Pancreas (tissue), 10 donors: ENCODE results near the gene CXCR2. TPM values are rescaled to one million over a fixed set of nuclear protein-coding genes. Genes with fewer than 3 reads are reported as not detected.
A peak's percentile ranks its signal among the peaks of the same experiment; 100 is the strongest.

Source experiments
- ATAC-seq, 4 donors: fragments of 200-7000 bp; cut with Tn5 transposase; one replicate each; pipeline versions ENCODE4 v1.8.0 to v1.9.1; 2020; ENCODE audit warnings: mild to moderate bottlenecking in 4 of 4, moderate library complexity in 4 of 4
- DNase-seq, 6 donors: peaks; one replicate each; pipeline ENCODE4 v3.0.0-alpha.2; 2020
- FAIRE-seq: peaks from 2 replicates; lab custom pipeline; 2012; peaks lifted over from hg19 to GRCh38; lab: Jason Lieb, UNC
- H3K27ac ChIP-seq, 4 donors: fragments of 200-600 bp; sonication (generic); 1 replicate in 3 of 4; 2 replicates in 1 of 4; pipeline versions ENCODE4 v1.5.0 to v1.8.0; 2020
- H3K27me3 ChIP-seq, 4 donors: fragments of 200-600 bp; one replicate each; pipeline ENCODE4 v1.8.0; 2021
- H3K36me3 ChIP-seq, 3 donors: fragments of 200-600 bp; sonication (generic) in 1 of 3; one replicate each; pipeline versions ENCODE4 v1.5.0 to v1.8.0; 2020 to 2021
- H3K4me1 ChIP-seq, 3 donors: fragments of 200-600 bp; one replicate each; pipeline ENCODE4 v1.8.0; 2021
- H3K4me3 ChIP-seq, 4 donors: fragments of 200-600 bp; sonication (generic) in 2 of 4; one replicate each; pipeline versions ENCODE4 v1.5.0 to v1.8.0; 2020 to 2021
- H3K9me3 ChIP-seq, 4 donors: fragments of 200-600 bp; one replicate each; pipeline ENCODE4 v1.8.0; 2021
- CTCF ChIP-seq, 4 donors: fragments of 200-600 bp; sonication (generic) in 3 of 4; IDR thresholded peaks; one replicate each; pipeline versions ENCODE4 v1.5.0 to v1.8.0; 2021; ENCODE audit warnings: antibody characterized with exemption in 4 of 4
- WGBS, 2 donors: extraction: QIAGEN DNeasy Blood & Tissue Kit; methylation state at CpG; one replicate each; pipeline ENCODE4 v1.1.7; 2013; 5-methylcytosine and 5-hydroxymethylcytosine counted together
- intact Hi-C, 3 donors: fragments of 100-400 bp; cut with DNase I; formaldehyde crosslinking; loops; one replicate each; pipeline versions ENCODE4 v1.11.1 to v1.14.2; 2022
- polyA plus RNA-seq, 2 donors: library from polyadenylated mRNA; stranded (reverse); fragments of 200-250 nt; gene quantifications; one replicate each; pipeline ENCODE4 v1.2.3, GENCODE V29; 2013
- total RNA-seq, 6 donors: library from RNA; stranded (reverse); fragmentation: NEBNext Ultra II Directional in 4 of 6; extraction: Animal tissue kit (Norgen Biotek cat#: 25700) in 4 of 6; gene quantifications; one replicate each; pipeline versions ENCODE4 v1.2.1 to v1.2.4, GENCODE V29; 2021 to 2023
- donor health status: healthy with polysubstance abuse.
- donor health status: DM: no; HTN: no; CAD: no; lungs with moderate emphysema.
- donor health status: DM: no; HTN: no; CAD: no.
- donor health status: control.
- donor health status: control.
- donor health status: Bipolar disorder and iron deficiency.
- donor health status: DM: yes; HTN: yes; CAD: no.
- donor health status: DM: no; HTN: no; CAD: no.
- donor health status: DM: no; HTN: no; CAD: no.
- donor health status: DM: yes; HTN: yes; CAD: no.

Gene CXCR2
- total and polyA plus RNA-seq, 8 donors: 0.07 to 1.5 (median 0.90) TPM; not detected in 3

- no peaks in the 10 kb centered on the region for H3K27me3 ChIP-seq
- no peaks in the 10 kb centered on the region for H3K9me3 ChIP-seq
- ATAC-seq: no peak
- intact Hi-C loops: loop anchor here in 1 of 3 donors (5.0 to 10.0 kb wide), 2 partner anchors 82 to 204 kb away; partner anchors contain the start of genes GPBAR1 and SLC11A1
- H3K4me3 ChIP-seq: no peak overlapping the region
- no peaks in the 10 kb centered on the region for H3K36me3 ChIP-seq
- no peak overlapping the region for H3K27ac ChIP-seq
- no peak for FAIRE-seq
- DNase-seq: no peak
- 53 to 64% methylated on average over 9 of the region's 9 CpGs for WGBS, 2 donors
- no peaks in the 10 kb centered on the region for H3K4me1 ChIP-seq
- TF ChIP-seq CTCF (IDR thresholded peaks at IDR 0.05): no peak
Measured at GRCh38 chr2:218180467-218181114, 54.8 kb downstream of the CXCR2 start.

GRCh38 chr2:218184331-218184730 lies 58.5 kb downstream of the CXCR2 start:
- ATAC-seq (no peak), FAIRE-seq (no peak), DNase-seq (no peak)
- Histone ChIP-seq H3K36me3 (no peaks in the 10 kb centered on the region), H3K4me1 (peaks cover 0 to 6% (median 0%) of the 10 kb centered on the region in 3 donors), H3K9me3 (no peaks in the 10 kb centered on the region), H3K4me3 (no peak overlapping the region), H3K27ac (no peak overlapping the region), H3K27me3 (no peaks in the 10 kb centered on the region)
- 87 to 88% methylated on average over 1 of the region's 1 CpG for WGBS, 2 donors
- intact Hi-C loops: loop anchor here in 1 of 3 donors (5.0 to 10.0 kb wide), 2 partner anchors 78 to 200 kb away; partner anchors contain the start of genes GPBAR1 and SLC11A1
- no peak for TF ChIP-seq CTCF (IDR thresholded peaks at IDR 0.05)

- DNase-seq: peak; percentile 63 to 81 (median 68)
- Histone ChIP-seq H3K9me3 (no peaks in the 10 kb centered on the region), H3K4me3 (no peak overlapping the region), H3K27me3 (no peaks in the 10 kb centered on the region), H3K27ac (no peak overlapping the region), H3K4me1 (peaks cover 0 to 6% (median 0%) of the 10 kb centered on the region in 3 donors), H3K36me3 (no peaks in the 10 kb centered on the region)
- peak; percentile 68 to 86 (median 78) for TF ChIP-seq CTCF (IDR thresholded peaks at IDR 0.05)
- WGBS, 2 donors: 36 to 37% methylated on average over 8 of the region's 8 CpGs
- intact Hi-C loops: loop anchor here in 1 of 3 donors (10.0 kb wide), 1 partner anchor 198 kb away; the partner anchor contains the start of gene SLC11A1
- peak; percentile 95 to 99 (median 98) for ATAC-seq
- no peak for FAIRE-seq
Measured at GRCh38 chr2:218186355-218186766, 60.5 kb downstream of the CXCR2 start.

Other genes with a start within 250 kb of the CXCR2 start
- gene TNS1, start 123.0 kb upstream of the CXCR2 start, total RNA-seq: 100 to 1,000 TPM in 4 of 6 donors, 10 to 100 TPM in 2; 90.4 to 166 (median 114) TPM
- 10 to 100 TPM; 38.5 to 93.7 TPM for gene TNS1, start 123.0 kb upstream of the CXCR2 start, polyA plus RNA-seq
- under 1 TPM in 1 of 6 donors, not detected in 5; 0.31 TPM for gene RUFY4, start 56.8 kb upstream of the CXCR2 start, total RNA-seq
- gene RUFY4, start 56.8 kb upstream of the CXCR2 start, polyA plus RNA-seq: under 1 TPM in 1 of 2 donors, not detected in 1; 0.08 TPM
- under 1 TPM in 3 of 6 donors, not detected in 3; 0.52 to 0.92 (median 0.59) TPM for gene CXCR1, start 40.9 kb downstream of the CXCR2 start, total RNA-seq
- under 1 TPM; 0.08 to 0.09 TPM for gene CXCR1, start 40.9 kb downstream of the CXCR2 start, polyA plus RNA-seq
- 100 to 1,000 TPM in 1 of 6 donors, 10 to 100 TPM in 5; 43.4 to 102 (median 55.8) TPM for gene ARPC2, start 91.2 kb downstream of the CXCR2 start, total RNA-seq
- 10 to 100 TPM; 37.4 to 90.7 TPM for gene ARPC2, start 91.2 kb downstream of the CXCR2 start, polyA plus RNA-seq
- 1 to 10 TPM in 3 of 6 donors, under 1 TPM in 3; 0.12 to 1.8 (median 0.76) TPM for gene GPBAR1, start 135.0 kb downstream of the CXCR2 start, total RNA-seq
- 1 to 10 TPM; 2.1 to 2.3 TPM for gene GPBAR1, start 135.0 kb downstream of the CXCR2 start, polyA plus RNA-seq
- 10 to 100 TPM; 34.0 to 51.8 (median 39.8) TPM for gene AAMP, start 144.1 kb downstream of the CXCR2 start, total RNA-seq
- gene AAMP, start 144.1 kb downstream of the CXCR2 start, polyA plus RNA-seq: 10 to 100 TPM; 46.8 to 85.5 TPM
- gene PNKD, start 144.5 kb downstream of the CXCR2 start, total RNA-seq: 10 to 100 TPM; 17.2 to 32.2 (median 21.4) TPM
- 10 to 100 TPM; 48.9 to 89.1 TPM for gene PNKD, start 144.5 kb downstream of the CXCR2 start, polyA plus RNA-seq
- gene TMBIM1, start 166.5 kb downstream of the CXCR2 start, total RNA-seq: 100 to 1,000 TPM; 147 to 196 (median 170) TPM
- 10 to 100 TPM; 56.6 to 84.1 TPM for gene TMBIM1, start 166.5 kb downstream of the CXCR2 start, polyA plus RNA-seq
- gene CATIP, start 230.8 kb downstream of the CXCR2 start, total RNA-seq: 1 to 10 TPM in 3 of 6 donors, under 1 TPM in 3; 0.64 to 2.7 (median 1.0) TPM
- gene CATIP, start 230.8 kb downstream of the CXCR2 start, polyA plus RNA-seq: 1 to 10 TPM; 4.5 to 7.3 TPM